SU-DHL-6 (cell line): ENCODE results near the gene EYA2.
"Not testable (repeated sequence)": the region's sequence is repeated elsewhere in the genome, so short reads cannot be mapped to it uniquely, and the experiment has no call there.

Experiments
- H2AFZ ChIP-seq: fragments of 200-600 bp; sonication (generic); 2 replicates; pipeline ENCODE4 v1.6.1; 2014; ENCODE audit warnings: low read depth, mild to moderate bottlenecking, moderate library complexity, mixed read lengths, antibody characterized with exemption, low read length; ENCODE audit not compliant: severe bottlenecking
- H3F3A ChIP-seq: fragments of 200-600 bp; shearing (Covaris generic); 2 replicates; pipeline ENCODE4 v1.6.0; 2016; ENCODE audit warnings: antibody characterized with exemption, mild to moderate bottlenecking; ENCODE audit not compliant: insufficient read depth
- H3K27ac ChIP-seq: fragments of 200-600 bp; sonication (generic); 2 replicates; pipeline ENCODE4 v1.5.1; 2016; ENCODE audit warnings: low read depth, mild to moderate bottlenecking, low read length, moderate library complexity, mixed read lengths
- H3K27me3 ChIP-seq: fragments of 200-600 bp; sonication (generic), shearing (Covaris generic); 2 replicates; pipeline ENCODE4 v1.6.0; 2014; ENCODE audit warnings: mild to moderate bottlenecking, low read length
- H3K36me3 ChIP-seq: fragments of 200-600 bp; sonication (generic); 2 replicates; pipeline ENCODE4 v1.6.1; 2014; ENCODE audit warnings: mild to moderate bottlenecking, low read length, mixed read lengths
- H3K4me2 ChIP-seq: fragments of 300-600, 200-600 bp; shearing (Covaris generic), sonication (generic); 2 replicates; pipeline ENCODE4 v1.6.0; 2014; ENCODE audit warnings: low read length, low read depth, mild to moderate bottlenecking; ENCODE audit not compliant: poor library complexity, severe bottlenecking
- H3K4me3 ChIP-seq: fragments of 200-600 bp; sonication (generic); 2 replicates; pipeline ENCODE4 v1.5.1; 2014; ENCODE audit warnings: antibody characterized with exemption, low read length, mild to moderate bottlenecking, mixed read lengths; ENCODE audit not compliant: insufficient read depth, poor library complexity, severe bottlenecking
- H3K79me2 ChIP-seq: fragments of 200-600 bp; sonication (generic); 2 replicates; pipeline ENCODE4 v1.6.1; 2014; ENCODE audit warnings: mild to moderate bottlenecking, low read length, moderate library complexity; ENCODE audit not compliant: insufficient read depth
- H3K9ac ChIP-seq: fragments of 200-600 bp; sonication (generic); 2 replicates; pipeline ENCODE4 v1.7.0; 2014; ENCODE audit warnings: mild to moderate bottlenecking, low read length
- H3K9me2 ChIP-seq: fragments of 200-600 bp; sonication (generic); replicated peaks from 2 replicates; pipeline ENCODE4 v1.6.1; 2014; ENCODE audit warnings: low read length; ENCODE audit not compliant: insufficient read depth
- H3K9me3 ChIP-seq: fragments of 200-600 bp; sonication (generic); 2 replicates; pipeline ENCODE4 v1.6.1; 2014; ENCODE audit warnings: low read length, mixed read lengths; ENCODE audit not compliant: insufficient read depth
- H4K20me1 ChIP-seq: fragments of 200-600 bp; sonication (generic); 2 replicates; pipeline ENCODE4 v1.6.1; 2014; ENCODE audit warnings: low read depth, mild to moderate bottlenecking, antibody characterized with exemption, low read length, moderate library complexity, mixed read lengths
- EZH2phosphoT487 ChIP-seq: fragments of 200-600 bp; sonication (generic), shearing (Covaris generic); conservative IDR thresholded peaks from 2 replicates; pipeline ENCODE4 v1.6.1; 2018; ENCODE audit warnings: mild to moderate bottlenecking, antibody characterized with exemption, low read length, moderate library complexity, mixed read lengths
- TF ChIP-seq, protein P1 (sequence below): fragments of 200-600 bp; sonication (generic); IDR thresholded peaks from one replicate; pipeline ENCODE4 v1.5.1; 2017; ENCODE audit warnings: antibody characterized with exemption, mild to moderate bottlenecking, low read length, moderate library complexity; ENCODE audit not compliant: insufficient read depth, poor library complexity, severe bottlenecking

EYA2 gene

DNA sequence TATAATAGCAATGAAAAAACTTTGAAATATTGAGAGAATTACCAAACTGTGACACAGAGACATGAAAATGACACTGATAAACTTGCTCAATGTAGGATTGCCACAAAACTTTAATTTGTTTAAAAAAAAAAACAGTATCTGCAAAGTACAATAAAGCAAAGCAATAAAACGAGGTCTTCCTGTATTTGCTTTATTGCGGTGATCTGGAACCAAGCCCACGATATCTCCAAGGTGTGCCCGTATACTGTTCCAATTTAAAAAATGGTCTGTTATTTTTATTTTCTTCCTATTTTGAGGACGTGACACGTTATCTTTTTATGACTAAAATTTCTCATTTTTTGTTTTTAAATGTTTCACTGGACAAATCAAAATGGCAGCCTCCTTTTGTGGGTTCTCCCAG, 25.5 kb downstream of the EYA2 start:
- Histone ChIP-seq H3K9me2 (no peaks in the 10 kb centered on the region), H3K27me3 (no peaks in the 10 kb centered on the region), H3K9me3 (no peaks in the 10 kb centered on the region), H3K4me2 (no peak overlapping the region), H3K79me2 (no peaks in the 10 kb centered on the region), H4K20me1 (no peaks in the 10 kb centered on the region), H3K9ac (no peak overlapping the region), H3K27ac (no peak overlapping the region), H3K36me3 (no peaks in the 10 kb centered on the region), H3F3A (no peaks in the 10 kb centered on the region), H3K4me3 (no peak overlapping the region), H2AFZ (no peak overlapping the region)
- TF ChIP-seq EZH2phosphoT487 = no peak
- TF ChIP-seq, protein P1, sequence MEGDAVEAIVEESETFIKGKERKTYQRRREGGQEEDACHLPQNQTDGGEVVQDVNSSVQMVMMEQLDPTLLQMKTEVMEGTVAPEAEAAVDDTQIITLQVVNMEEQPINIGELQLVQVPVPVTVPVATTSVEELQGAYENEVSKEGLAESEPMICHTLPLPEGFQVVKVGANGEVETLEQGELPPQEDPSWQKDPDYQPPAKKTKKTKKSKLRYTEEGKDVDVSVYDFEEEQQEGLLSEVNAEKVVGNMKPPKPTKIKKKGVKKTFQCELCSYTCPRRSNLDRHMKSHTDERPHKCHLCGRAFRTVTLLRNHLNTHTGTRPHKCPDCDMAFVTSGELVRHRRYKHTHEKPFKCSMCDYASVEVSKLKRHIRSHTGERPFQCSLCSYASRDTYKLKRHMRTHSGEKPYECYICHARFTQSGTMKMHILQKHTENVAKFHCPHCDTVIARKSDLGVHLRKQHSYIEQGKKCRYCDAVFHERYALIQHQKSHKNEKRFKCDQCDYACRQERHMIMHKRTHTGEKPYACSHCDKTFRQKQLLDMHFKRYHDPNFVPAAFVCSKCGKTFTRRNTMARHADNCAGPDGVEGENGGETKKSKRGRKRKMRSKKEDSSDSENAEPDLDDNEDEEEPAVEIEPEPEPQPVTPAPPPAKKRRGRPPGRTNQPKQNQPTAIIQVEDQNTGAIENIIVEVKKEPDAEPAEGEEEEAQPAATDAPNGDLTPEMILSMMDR = no peak

DNA sequence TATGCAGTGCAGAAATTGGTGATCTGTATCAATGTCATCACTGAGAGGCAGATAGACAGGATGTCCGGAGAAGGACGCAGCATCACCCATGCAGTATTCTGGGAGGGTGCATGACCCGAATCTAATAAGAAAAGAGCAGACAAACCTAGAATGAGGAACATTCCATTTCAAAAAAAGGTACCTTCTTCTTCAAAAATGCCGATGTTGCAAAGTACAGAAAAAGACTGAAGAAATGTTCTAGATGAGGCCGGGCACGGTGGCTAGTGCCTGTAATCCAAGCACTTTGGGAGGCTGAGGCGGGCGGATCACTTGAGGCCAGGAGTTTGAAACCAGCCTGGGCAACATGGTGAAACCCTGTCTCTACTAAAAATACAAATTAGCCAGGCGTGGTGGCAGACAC, 28.2 kb downstream of the EYA2 start:
- H4K20me1 ChIP-seq, H3K27me3 ChIP-seq, H3K4me2 ChIP-seq, H3K4me3 ChIP-seq, H3K9ac ChIP-seq, H3K36me3 ChIP-seq, H3K9me3 ChIP-seq, H3K9me2 ChIP-seq, H3F3A ChIP-seq, H2AFZ ChIP-seq, H3K79me2 ChIP-seq, H3K27ac ChIP-seq: not testable (repeated sequence)

DNA sequence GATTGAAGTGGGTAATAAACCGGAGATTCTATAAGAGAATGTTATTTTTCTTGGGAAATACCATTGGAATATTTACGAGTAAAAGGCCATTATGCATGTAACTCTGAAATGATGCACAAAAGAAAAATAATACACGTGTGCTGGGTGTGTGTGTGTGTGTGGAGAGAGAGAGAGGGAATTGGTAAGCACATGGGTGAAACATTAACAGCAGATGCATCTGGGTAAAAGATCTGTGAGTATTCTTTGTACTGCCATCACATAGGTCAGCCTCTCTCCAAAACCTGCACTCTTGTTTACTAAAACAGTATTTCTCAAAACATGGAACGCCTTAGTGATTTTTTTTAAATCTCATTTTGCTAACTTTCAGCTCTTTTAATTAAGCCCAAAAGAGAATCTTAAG, 28.9 kb downstream of the EYA2 start:
- Histone ChIP-seq H3K27me3 (no peaks in the 10 kb centered on the region), H3K9ac (no peak overlapping the region), H3K9me2 (no peaks in the 10 kb centered on the region), H4K20me1 (no peaks in the 10 kb centered on the region), H3K36me3 (no peaks in the 10 kb centered on the region), H3K4me3 (no peak overlapping the region), H3F3A (no peaks in the 10 kb centered on the region), H3K27ac (no peak overlapping the region), H3K79me2 (no peaks in the 10 kb centered on the region), H3K4me2 (no peak overlapping the region), H2AFZ (no peak overlapping the region), H3K9me3 (no peaks in the 10 kb centered on the region)
- TF ChIP-seq, protein P1 = no peak
- no peak for TF ChIP-seq EZH2phosphoT487

DNA sequence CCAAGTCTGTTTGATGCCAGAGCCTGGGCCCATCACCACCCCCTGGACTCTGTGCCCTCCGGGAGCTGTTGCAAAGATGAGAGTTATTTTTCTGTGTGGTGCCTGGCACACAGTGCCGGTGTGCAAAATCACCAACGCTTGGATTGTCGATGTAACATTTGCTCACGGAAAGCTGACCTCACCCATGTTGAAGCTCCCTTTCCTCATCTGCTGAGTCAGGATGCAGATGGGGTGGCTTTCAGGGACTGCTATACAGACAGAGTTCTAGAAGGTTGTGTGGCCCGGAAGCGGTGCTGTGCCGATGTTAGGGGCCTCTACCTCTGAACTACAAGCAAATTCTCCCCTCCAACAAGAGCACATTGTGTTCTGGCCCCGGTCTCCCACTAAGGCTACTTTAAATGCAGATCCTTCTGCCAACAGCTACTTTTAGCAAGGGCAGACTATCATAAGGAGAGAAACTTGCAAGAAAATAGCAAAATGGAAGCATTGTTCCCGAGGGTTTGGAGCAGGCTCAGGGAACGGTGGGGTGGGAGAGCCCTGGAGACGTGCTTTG, 34.0 kb downstream of the EYA2 start:
- H2AFZ ChIP-seq = no peak overlapping the region
- no peaks in the 10 kb centered on the region for H3K27me3 ChIP-seq
- no peaks in the 10 kb centered on the region for H3K9me3 ChIP-seq
- H4K20me1 ChIP-seq = no peaks in the 10 kb centered on the region
- H3K9me2 ChIP-seq = no peaks in the 10 kb centered on the region
- no peak overlapping the region for H3K27ac ChIP-seq
- no peak overlapping the region for H3K4me2 ChIP-seq
- H3F3A ChIP-seq = no peaks in the 10 kb centered on the region
- H3K36me3 ChIP-seq = no peaks in the 10 kb centered on the region
- no peak overlapping the region for H3K9ac ChIP-seq
- TF ChIP-seq, protein P1 = no peak
- no peak for TF ChIP-seq EZH2phosphoT487
- no peaks in the 10 kb centered on the region for H3K79me2 ChIP-seq
- no peak overlapping the region for H3K4me3 ChIP-seq
